NCI-H446 treated with DMSO at 0.1 percent for 48 hours (cell line): ENCODE results near the gene SUGCT.

Experiments used
- DNase-seq: peaks from one replicate; lab custom pipeline; 2025; lab: John Stamatoyannopoulos, UW

Gene SUGCT

DNA sequence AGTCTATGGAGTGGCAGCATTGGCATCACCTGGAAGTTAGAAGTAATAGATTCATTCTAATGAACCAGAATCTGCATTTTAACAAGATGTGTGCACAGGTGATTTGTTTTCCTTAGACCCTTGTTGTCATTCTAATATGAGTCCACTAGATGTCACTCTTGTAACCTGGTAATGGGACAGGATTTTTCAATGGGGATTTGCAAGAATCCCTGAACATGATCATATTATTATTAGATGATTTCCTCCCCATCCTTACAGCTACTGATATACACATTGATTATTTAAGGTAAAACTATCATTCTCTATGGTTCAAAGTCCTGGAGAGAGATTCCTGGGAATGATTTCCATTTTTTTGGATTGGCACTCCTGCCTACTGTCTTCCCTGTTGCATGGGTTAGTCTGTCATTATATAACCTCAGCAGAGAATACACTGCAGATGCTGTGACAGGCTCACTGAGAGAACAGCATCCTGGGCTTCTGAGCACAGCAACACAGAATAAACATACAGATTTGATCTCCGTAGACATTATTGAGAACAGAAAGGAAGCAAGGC lies 194.9 kb downstream of the SUGCT start:
- no peak for DNase-seq

DNA sequence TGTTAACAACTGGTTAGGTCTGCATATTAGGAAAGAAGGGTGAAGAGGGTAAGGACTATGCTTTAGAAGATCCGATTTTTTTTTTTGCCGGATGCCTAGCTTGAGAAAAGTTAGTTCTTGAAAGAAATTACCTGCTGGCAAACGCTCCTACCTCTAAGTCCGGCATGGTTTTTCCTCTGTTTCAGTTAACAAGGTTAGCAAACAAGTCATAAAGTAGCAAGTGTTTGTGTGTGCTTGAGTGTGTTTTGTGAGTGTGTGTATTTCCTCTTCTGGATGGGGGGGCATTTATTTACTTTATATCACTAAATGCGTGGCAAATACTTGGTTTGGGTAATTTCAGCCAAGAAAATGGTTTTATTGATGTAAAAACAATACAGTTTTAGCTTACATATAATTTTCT lies 195.6 kb downstream of the SUGCT start:
- DNase-seq = no peak

DNA sequence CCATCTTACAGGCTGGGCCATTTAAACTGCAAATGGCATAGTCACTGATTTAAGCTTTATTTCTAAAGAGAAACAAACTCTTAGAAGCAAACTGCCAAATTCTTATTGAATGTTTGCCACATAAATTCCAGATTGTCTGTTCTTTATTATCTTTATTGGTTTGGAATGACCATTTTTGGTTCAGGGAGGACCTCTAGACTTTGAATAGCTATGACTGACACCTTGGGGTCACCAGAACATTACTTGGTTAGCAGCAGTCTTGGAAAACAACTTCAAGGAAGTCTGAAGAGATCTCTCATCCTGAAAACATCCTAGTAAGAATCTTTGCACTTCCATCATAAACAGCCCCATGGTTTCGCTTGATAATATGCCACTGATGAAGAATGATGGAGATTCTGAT lies 197.1 kb downstream of the SUGCT start:
- DNase-seq = no peak

DNA sequence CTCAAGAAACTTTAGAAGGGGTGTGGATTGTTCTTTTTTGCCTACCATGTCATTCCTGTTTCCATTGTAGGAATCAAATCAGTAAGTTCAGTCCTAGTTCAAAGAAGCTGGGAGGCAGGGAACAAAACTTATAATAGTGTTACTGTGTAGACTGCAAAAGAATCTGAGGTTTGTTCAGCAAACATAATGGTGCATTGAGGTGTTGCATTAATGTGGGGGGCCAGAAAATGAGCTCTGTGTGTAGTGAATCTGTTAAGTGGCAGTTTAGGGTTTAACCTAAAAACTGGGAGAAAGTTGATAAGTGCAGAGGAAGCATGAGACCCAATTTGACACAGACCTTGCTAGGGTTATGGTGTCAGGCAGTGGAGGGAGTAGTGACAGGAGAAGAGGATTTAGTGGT lies 197.7 kb downstream of the SUGCT start:
- no peak for DNase-seq

DNA sequence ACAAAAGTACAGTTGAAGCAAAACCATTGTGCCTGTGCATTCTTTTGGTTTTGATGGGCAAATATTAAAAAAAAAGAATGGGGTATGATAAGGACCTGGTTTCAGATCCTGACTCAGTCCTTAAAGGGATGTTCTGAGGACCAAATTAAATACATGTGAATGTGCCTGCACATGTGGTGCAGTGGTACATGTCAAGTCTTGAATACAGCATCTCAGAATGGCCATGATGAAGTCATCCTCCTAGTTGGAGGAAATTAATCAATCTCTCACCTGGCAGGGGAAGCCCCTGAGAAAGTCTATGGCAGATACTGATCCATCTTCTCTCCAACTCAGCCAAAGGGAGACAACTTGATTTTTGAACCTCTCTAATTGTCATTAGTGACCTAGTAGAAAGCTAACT lies 207.0 kb downstream of the SUGCT start:
- DNase-seq = no peak

DNA sequence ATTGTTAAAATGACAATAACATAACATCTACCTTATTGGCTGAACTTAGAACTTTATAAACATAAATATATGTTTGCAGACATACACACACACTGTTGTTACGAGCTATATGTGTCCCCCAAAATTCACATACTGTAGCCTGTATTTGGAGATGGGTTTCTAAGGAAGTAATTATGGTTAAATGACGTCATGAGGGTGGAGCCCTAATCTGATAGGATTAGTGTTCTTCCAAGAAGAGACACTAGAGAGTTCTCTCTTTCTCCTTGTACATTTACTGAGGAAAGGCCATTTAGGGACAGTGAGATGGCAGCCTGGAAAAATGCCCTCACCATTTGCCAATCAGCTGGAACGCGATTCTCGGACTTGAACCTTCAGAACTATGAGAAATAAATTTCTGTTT lies 211.7 kb downstream of the SUGCT start:
- DNase-seq = no peak

DNA sequence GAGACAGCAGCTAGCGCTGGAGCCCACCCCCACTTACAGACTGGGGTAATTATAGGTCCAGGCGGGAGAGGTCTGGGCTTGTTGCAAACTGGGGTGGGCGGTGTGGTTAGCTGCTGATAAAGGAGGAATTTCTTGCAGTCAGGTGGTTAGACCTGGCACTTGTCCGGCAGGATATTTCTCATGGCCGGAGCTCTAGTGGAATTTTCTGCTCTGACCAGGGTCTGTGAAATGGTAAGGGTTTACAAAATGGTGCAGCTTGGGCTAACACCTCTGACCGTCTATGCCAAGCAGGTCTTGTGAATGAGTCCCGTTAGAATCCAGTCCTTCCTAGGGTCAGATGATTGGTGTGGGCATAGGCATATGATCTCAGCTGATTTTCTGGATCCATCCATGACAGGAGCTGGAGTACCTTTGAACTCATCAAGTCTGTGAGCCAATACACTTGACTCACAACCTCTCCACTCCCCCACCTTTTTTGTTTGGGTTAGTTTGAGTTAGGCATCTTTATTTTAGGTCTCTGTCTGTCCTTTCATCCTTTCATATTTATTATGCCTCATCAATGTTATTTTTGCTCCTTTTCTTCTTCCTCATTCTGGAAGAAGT lies 213.4 kb downstream of the SUGCT start:
- no peak for DNase-seq

DNA sequence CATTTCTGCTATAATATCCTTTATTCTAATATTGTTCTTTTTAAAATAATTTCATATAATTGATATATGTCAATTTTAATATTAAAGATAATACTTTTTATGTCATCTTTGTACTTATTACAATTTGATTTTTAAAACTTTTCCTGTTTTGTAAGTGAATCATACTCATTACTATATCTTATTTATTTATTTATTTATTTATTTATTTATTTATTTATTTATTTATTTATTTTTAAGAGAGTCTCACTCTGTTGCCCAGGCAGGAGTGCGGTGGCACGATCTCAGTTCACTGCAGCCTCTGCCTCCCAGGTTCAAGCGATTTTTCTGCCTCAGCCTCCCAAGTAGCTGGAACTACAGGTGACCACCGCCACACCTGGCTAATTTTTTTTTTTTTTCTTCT lies 215.3 kb downstream of the SUGCT start:
- no peak for DNase-seq

DNA sequence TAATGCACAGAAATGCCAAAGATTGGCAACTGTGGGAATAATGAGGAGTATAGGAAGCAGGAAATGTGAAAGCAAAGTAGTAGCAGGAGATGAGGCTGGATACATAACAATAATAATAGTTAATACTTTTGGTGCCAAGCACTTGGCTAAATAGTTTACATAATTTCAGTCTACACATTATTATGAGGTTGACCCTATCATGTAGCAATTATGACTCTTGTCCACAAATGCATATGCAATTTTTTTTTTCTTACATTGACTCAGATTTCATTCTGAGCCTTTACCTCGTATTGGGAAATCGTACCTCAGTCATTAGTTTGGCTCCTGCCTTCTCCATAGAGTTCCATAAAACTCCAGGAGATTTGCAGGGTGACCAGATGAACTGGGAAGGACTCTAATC lies 219.9 kb downstream of the SUGCT start:
- no peak for DNase-seq

DNA sequence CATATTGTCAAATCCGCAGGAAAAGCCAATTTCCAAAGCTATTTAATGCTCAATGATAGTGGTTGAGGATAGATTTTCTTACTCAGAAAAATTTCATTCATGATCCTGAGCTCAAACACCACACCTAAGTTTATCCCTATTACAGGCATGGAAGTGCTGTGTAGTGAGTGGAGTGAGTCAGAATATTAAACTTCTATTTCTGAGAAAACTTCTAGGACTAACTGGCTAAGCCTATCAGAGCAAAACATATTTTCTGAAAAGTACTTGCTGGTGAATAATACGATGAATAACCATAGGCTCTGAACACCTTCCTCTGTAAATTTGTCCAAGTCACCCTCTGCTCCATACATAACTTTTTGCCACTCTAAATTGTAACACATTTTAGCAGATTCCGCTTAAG lies 221.5 kb downstream of the SUGCT start:
- no peak for DNase-seq

DNA sequence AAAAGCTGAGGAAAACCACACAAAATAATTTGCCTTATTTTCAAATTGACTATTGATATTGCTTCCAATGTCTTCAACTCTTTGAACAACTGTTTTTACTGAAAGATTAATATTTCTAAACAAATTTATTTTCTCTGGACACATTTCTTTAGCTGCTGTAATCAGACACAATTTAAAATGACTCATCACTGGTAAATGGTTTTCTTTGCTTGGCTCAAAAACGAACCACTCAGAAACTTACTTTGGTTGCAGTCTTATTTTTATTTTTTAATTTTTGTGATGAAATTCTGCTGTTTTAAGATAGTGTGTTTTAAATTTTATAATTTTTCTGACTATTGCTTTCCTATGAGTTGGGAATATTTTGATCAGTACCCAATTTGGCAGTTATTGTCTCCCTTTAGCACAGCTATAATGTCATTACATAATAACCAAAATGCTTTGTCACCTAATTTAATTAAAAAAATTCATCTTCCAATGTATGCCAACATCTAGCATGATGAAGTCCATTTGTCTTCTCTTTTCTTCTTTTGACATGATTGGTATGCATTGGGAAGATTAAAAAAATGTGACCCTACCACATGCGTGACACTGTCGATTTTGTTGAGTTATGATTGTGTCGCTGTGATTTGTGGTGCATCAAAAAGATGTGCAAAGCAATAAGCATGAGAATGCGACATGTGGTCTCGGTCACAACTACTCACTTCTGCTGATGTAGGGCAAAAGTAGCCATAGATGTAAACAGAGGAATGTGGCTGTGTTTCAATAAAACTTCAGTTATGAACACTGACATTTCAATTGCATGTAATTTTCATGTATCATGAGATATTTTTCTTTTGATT lies 222.3 kb downstream of the SUGCT start:
- DNase-seq = no peak

DNA sequence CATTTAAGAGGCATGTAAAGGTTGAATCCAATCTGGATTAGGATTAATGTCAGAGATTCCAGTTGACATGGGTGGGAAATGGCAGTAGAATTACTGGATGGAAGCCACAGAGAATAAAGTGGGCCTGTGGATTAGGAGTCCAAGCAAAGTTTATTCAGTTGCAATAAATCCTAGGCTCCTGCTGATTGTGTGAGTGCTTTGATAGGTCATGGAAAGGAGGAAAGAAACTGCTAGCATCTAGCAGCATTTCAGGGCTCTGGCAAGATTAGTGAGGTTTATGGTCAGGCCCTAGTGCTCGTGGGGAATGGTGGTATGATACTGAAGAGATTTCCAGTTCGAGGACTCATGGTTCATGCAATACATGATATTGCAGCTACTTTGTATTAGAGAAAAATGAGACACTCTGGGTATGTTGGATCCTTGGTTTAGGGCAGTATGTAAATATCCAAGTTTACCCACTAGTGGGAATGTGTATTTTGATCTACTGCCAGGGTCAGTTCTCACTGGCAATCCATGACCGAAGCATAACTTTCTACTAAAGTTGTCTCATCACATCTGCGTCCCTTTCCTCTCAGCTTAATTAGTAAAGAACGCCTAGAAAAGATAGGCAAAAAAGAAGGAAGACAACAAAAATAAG lies 235.0 kb downstream of the SUGCT start:
- DNase-seq = no peak

DNA sequence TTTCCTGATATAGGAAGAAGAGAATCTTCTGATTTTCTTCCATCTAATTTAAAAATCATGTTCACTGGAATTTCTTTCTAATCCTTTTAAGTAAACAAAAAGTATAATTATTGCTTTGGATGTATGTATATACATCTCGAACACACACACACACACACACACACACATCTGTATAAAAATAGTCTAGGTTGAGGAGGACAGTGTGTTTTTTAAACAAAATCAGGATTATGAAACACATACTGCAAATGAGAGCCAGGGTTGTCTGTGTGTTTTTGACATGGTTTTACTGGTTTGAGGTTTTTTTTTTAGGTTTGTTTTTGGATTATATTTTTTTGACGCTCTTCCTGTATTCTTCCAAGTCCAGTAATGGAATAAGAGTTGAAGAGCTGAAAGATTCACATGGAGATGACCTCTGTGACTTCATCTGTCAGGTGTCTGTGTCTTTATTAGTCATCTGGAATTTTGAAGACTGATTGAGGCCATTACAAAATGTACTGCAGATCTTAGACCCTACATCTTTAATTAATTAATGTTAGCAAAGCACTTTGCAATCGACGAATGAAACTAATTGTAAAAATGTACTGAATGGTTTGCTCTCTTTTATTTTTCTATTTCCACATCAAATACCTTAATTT lies 237.1 kb downstream of the SUGCT start:
- DNase-seq = no peak

DNA sequence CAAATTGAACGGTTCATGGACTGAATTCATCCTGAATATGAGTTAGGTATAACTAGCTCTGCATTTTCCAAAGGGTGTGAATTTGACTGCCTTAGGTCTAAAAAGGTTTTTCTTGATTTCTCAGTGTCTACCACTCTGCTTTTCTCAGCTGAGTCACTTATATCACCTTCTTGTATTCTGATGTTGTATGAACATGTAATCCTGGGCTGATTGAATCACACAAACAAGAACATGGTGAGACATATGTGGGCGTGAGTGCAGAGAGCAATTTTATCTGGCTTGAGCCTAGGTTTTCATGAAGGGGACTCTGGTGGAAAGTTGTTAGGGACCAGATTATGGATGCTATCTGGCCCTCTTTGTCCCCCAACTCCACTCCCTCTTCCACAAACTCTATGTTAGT lies 239.8 kb downstream of the SUGCT start:
- DNase-seq = no peak

DNA sequence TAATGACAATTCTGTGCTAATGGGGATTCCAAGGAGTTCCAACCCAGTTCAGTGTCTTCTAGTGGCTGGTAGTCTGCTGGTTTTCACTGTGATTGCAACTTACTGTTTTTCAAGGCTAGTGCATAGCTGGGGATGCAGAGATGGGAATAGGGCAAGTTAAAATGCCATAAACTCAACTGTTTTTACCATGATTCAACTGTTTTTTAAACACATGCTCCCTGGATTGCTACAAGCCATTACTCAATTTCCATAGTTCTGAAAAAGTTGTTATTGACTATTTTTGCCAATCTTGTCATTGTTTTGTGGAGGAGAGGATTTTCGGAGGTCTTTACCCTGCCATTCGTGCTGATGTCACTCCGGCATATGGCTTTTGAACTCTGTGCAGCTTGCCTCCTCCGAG lies 245.3 kb downstream of the SUGCT start:
- no peak for DNase-seq

DNA sequence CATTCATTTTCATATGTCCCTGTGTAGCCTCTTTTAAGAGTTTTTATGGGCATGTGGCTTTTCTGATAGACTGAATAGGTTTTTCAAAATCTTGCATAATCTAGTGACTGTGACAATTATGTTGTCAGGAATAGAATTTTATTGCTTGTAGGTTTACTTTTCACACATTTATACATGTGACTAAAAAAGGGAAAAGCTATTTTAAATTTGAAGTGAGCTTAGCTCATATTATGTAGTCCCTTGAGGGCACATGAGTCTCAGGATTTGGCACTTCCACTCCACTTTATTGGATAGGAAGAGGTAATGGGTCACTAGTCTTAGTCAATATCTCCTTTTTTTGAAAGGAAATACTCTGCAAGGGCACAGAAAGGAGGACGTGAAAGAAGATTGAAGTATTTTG lies 247.3 kb downstream of the SUGCT start:
- no peak for DNase-seq

DNA sequence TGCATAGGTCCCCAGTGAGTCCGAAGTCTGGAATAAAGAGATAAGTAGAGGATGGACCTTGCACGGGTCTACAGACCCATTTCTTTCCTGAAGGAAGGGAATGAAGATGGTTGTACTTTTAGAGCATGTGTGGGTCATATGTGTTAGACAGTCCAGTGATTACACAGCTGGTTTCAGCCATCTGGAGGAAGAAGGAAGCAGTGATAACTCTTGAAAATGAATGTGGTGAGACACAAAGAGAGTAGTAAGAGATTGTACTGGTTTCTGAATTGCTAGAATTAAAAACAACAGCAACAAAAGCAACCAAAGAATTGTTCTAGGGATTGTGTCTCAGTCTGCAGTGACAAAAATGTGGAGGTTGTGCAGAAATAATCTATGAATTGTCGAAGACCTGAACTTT lies 258.9 kb downstream of the SUGCT start:
- DNase-seq = no peak

DNA sequence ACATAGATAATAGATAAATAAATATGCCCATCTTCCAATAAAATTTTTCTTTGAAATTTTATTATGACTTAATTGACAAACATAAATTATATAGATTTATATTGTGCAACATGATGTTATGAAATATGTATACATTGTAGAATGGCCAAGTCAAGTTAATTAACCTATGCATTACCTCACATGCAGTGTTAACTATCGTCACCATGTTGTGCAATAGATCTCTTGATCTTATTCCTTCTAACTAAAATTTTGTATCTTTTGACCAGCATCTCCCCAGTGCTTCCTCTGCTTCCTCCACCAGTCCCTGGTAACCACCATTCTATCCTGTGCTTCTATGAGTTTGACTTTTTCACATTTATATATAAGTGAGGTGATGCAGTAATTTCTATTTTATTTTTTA lies 259.6 kb downstream of the SUGCT start:
- DNase-seq = no peak

DNA sequence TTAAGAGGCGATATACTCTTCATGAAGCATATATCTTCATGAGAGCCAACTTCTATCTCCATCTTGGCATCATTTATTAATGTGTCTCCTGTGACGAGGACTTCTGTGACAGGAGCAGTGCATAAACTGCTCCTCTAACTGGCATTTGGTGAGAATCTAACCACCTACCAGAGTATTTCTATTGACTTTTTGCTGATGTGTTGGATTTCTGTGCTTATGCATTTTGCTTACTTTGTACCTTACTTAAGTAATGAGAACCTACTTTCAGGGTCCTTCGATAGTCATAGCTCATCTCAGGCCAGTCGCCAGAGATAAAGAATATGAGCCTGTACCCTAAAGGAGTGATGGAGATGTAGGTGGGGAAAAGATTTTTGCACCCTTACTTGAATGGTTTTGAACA lies 265.7 kb downstream of the SUGCT start:
- DNase-seq = no peak

DNA sequence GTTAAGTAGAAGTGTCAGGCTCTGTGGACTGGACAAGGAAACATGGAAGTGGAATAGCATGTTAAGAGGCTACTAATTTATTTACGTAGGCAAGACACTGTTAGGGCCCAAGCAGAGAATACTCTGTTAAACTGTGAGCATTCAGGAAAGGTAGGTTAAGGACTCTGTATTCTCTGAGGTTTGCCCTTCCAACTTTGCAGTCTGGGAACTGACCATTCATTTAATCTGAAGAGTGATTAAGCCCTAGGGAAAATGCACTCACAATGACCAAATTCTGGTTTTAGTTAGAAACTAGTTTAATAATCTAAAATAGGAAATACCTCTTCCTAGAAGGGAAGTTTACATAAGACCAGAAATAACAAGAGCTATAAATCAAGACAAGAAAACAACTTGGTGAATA lies 266.6 kb downstream of the SUGCT start:
- DNase-seq = no peak

DNA sequence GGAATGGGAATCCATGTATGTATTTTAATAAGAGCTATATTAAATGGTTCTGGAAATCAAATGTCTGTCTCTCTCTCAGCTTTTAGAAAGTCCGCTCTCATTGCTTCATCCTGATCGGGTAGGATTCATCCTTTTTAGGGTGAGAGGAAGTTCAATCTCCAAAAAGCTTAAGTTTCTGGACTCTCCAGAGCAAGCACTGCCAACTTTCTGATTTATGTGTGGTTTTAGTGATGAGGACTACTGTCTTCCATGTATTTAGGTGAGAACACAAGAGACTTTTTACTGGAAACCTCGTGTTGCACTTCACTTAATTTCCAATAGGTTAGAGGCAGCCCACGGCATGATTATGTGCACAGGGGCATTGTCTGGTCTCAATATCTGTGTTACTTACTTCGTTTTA lies 267.9 kb downstream of the SUGCT start:
- DNase-seq = no peak

DNA sequence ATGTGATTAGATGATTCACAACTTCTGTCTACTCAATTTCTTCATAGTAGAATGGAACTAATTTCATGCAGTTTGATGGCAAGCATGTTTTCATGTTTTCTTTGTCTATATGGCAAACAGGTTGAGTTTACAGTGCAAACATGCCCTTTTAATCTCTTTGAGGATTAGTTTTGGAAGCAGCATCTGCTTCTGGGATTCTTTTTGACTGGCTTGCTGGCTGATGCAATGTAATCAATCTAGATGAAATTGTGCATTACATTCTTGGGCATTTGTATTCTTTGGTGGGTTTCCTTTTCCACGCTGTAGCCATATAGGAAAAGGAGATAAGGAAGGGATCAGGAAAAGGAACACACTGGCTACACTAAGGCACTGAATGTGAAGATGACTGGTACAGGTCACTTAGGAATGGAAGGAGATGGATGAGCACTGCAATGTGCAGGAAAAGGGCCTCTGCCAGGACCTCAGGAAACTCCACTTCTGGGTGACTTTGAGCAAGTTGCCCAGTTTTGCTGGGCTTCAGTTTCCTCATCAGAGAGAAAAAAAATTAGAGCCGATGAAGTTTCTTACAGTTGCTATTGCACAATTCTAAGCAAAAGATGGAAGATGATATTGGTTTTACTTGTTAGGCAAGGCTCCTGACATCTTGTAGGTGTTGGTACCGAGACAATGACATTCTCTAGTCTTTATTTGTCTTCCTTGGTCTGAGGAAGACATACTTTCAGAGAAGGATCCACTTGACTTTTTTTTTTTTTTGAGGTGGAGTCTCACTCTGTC lies 269.1 kb downstream of the SUGCT start:
- no peak for DNase-seq
